Caco-2 (cell line): ENCODE measurements around the gene PROX1. TPM values are rescaled to one million over a fixed set of nuclear protein-coding genes. Genes with fewer than 3 reads are reported as not detected.

ENCODE experiments used
- BruUV-seq: library from RNA; stranded (reverse); fragments of 400-500 nt; replicated peaks from 2 replicates; lab custom pipeline; 2021; lab: Mats Ljungman, UMichigan
- CTCF ChIA-PET: fragments of 300-600 bp; sonication (Branson Sonifier 250); formaldehyde crosslinking; loops from one replicate; lab custom pipeline; 2022; ENCODE audit warnings: antibody characterized with exemption; lab: Charles Lee
- POLR2A ChIA-PET: fragments of 300-600 bp; sonication (Branson Sonifier 250); formaldehyde crosslinking; loops from one replicate; lab custom pipeline; 2022; ENCODE audit warnings: antibody characterized with exemption; lab: Charles Lee
- DNase-seq, 2 experiments: peaks; one replicate each; pipeline versions ENCODE4 v3.0.0 to v3.0.0-alpha.2; 2020 to 2022
- H3K27me3 ChIP-seq: replicated peaks from 2 replicates; pipeline ENCODE4 v1.6.0; 2011; ENCODE audit warnings: low read length; ENCODE audit not compliant: control insufficient read depth, insufficient read depth
- H3K36me3 ChIP-seq: 2 replicates; pipeline ENCODE4 v1.5.1; 2011; ENCODE audit warnings: low read length; ENCODE audit not compliant: control insufficient read depth, insufficient read depth
- H3K4me1 ChIP-seq: fragments of 250-450 bp; sonication (Bioruptor Pico); 2 replicates; pipeline ENCODE4 v1.5.1; 2020; ENCODE audit warnings: mild to moderate bottlenecking
- H3K4me3 ChIP-seq: 2 replicates; pipeline ENCODE4 v1.5.1; 2011; ENCODE audit warnings: low read depth, mild to moderate bottlenecking, control low read depth, low read length
- H3K9me3 ChIP-seq: fragments of 250-450 bp; sonication (Bioruptor Pico); 2 replicates; pipeline ENCODE4 v1.5.1; 2020; ENCODE audit warnings: mild to moderate bottlenecking, moderate library complexity
- H3K27ac Mint-ChIP-seq: one replicate; pipeline ENCODE4 v1.8.0; 2022; ENCODE audit warnings: mixed read lengths; ENCODE audit not compliant: unreplicated experiment
- H3K27me3 Mint-ChIP-seq: one replicate; pipeline ENCODE4 v1.8.0; 2022; ENCODE audit warnings: mixed read lengths; ENCODE audit not compliant: insufficient read depth, unreplicated experiment
- H3K36me3 Mint-ChIP-seq: one replicate; pipeline ENCODE4 v1.8.0; 2022; ENCODE audit warnings: mild to moderate bottlenecking, mixed read lengths; ENCODE audit not compliant: insufficient read depth, unreplicated experiment
- H3K4me1 Mint-ChIP-seq: one replicate; pipeline ENCODE4 v1.8.0; 2022; ENCODE audit warnings: low read depth, mixed read lengths; ENCODE audit not compliant: unreplicated experiment
- H3K4me3 Mint-ChIP-seq: one replicate; pipeline ENCODE4 v1.8.0; 2022; ENCODE audit warnings: mild to moderate bottlenecking, moderate library complexity, mixed read lengths; ENCODE audit not compliant: unreplicated experiment
- H3K9me3 Mint-ChIP-seq: one replicate; pipeline ENCODE4 v1.8.0; 2022; ENCODE audit warnings: mixed read lengths; ENCODE audit not compliant: unreplicated experiment
- CTCF ChIP-seq, 2 experiments: fragments of 200-600 bp in 1 of 2; IDR thresholded peaks; 1 replicate in 1 of 2; 2 replicates in 1 of 2; pipeline versions ENCODE4 v1.5.1 to v1.8.0; 2011 to 2022; ENCODE audit warnings: antibody characterized with exemption in 1 of 2, control low read depth in 1 of 2, inconsistent platforms in 1 of 2, low read depth in 1 of 2, low read length in 1 of 2, mild to moderate bottlenecking in 1 of 2, moderate library complexity in 1 of 2; ENCODE audit not compliant: insufficient read depth in 1 of 2, severe bottlenecking in 1 of 2, unreplicated experiment in 1 of 2
- intact Hi-C: fragments of 100-400 bp; cut with micrococcal nuclease; formaldehyde crosslinking; loops from one replicate; pipeline ENCODE4 v1.10.0; 2022; ENCODE audit not compliant: unreplicated experiment
- total RNA-seq: library from RNA; stranded (reverse); gene quantifications from 2 replicates; pipeline ENCODE4 v1.2.3, GENCODE V29; 2022

The PROX1 gene
- total RNA-seq, 1 experiment from 2014 or later: 17.6 TPM

DNA sequence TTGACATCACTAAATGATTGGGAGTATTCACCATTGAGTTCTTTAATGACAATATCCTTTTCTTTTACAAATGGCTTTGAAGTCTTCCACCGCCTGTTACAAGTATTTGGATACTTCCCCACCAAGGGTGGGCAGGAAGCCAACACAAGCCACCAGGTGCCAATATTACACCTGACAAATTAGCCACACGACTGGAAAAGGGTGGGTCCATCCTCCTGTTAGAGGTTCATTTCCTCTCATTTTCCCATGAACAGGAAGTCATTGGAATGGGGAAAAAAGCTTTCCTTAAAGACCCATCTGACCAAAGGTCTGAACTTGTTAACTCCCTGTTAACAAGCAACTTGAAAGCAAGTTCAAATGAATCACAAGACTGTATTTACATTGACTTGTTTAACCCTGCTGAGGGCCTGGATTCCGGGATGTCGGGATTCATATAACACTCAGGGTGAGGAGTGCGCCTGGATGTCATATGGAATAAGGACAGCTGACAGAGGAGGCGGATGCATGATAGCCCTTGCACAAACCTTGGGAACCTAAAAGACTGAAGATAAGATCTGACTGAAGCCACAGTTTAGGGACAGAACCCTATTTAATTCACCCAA, 40.5 kb upstream of the PROX1 start:
- H3K9me3 ChIP-seq: no peaks in the 10 kb centered on the region
- TF ChIP-seq CTCF (IDR thresholded peaks at IDR 0.05; ENCODE audit: insufficient read depth in 1 of 2, low read depth in 1 of 2, low read length in 1 of 2, severe bottlenecking in 1 of 2, unreplicated experiment in 1 of 2): no peak
- H3K4me3 Mint-ChIP-seq: no peak overlapping the region
- H3K4me1 Mint-ChIP-seq: no peaks in the 10 kb centered on the region
- ChIA-PET CTCF (no interaction called here), POLR2A (no interaction called here)
- H3K27ac Mint-ChIP-seq: no peak overlapping the region
- H3K27me3 Mint-ChIP-seq: no peaks in the 10 kb centered on the region
- H3K36me3 Mint-ChIP-seq: no peaks in the 10 kb centered on the region
- H3K4me3 ChIP-seq: no peak overlapping the region
- H3K9me3 Mint-ChIP-seq: no peaks in the 10 kb centered on the region
- BruUV-seq: no TSS peak
- DNase-seq: no peak
- H3K27me3 ChIP-seq: no peaks in the 10 kb centered on the region
- H3K36me3 ChIP-seq: no peaks in the 10 kb centered on the region
- intact Hi-C loops: no loop called here
- H3K4me1 ChIP-seq: no peaks in the 10 kb centered on the region; the same call in 1 of the 2 replicates

- Histone ChIP-seq H3K9me3 (no peaks in the 10 kb centered on the region), H3K36me3 (no peaks in the 10 kb centered on the region), H3K4me3 (no peak overlapping the region), H3K4me1 (peaks cover 25% of the 10 kb centered on the region), H3K27me3 (no peaks in the 10 kb centered on the region)
- H3K27me3 Mint-ChIP-seq: no peaks in the 10 kb centered on the region
- no peak for DNase-seq
- ChIA-PET CTCF (no interaction called here), POLR2A (no interaction called here)
- TF ChIP-seq CTCF (IDR thresholded peaks at IDR 0.05; ENCODE audit: insufficient read depth in 1 of 2, low read depth in 1 of 2, low read length in 1 of 2, severe bottlenecking in 1 of 2, unreplicated experiment in 1 of 2): no peak
- no peak overlapping the region for H3K4me3 Mint-ChIP-seq
- no peaks in the 10 kb centered on the region for H3K36me3 Mint-ChIP-seq
- H3K27ac Mint-ChIP-seq: no peak overlapping the region
- no TSS peak for BruUV-seq
- intact Hi-C loops: no loop called here
- no peaks in the 10 kb centered on the region for H3K9me3 Mint-ChIP-seq
- H3K4me1 Mint-ChIP-seq: peaks cover 14% of the 10 kb centered on the region
These were observed 35.9 kb upstream of the PROX1 start for GRCh38 chr1:213951876-213952275.

GRCh38 chr1:213953806-213954205, 34.0 kb upstream of the PROX1 start:
- no peaks in the 10 kb centered on the region for H3K9me3 ChIP-seq
- POLR2A ChIA-PET: no interaction called here
- no peaks in the 10 kb centered on the region for H3K36me3 Mint-ChIP-seq
- peaks cover 18% of the 10 kb centered on the region for H3K4me1 Mint-ChIP-seq
- DNase-seq: no peak
- TF ChIP-seq CTCF (IDR thresholded peaks at IDR 0.05; ENCODE audit: insufficient read depth in 1 of 2, low read depth in 1 of 2, low read length in 1 of 2, severe bottlenecking in 1 of 2, unreplicated experiment in 1 of 2): no peak
- no peaks in the 10 kb centered on the region for H3K27me3 Mint-ChIP-seq
- peak overlapping the region; percentile 4 for H3K27ac Mint-ChIP-seq
- H3K4me3 Mint-ChIP-seq: no peak overlapping the region
- CTCF ChIA-PET: no interaction called here
- no peaks in the 10 kb centered on the region for H3K27me3 ChIP-seq
- intact Hi-C loops: no loop called here
- no TSS peak for BruUV-seq
- no peaks in the 10 kb centered on the region for H3K9me3 Mint-ChIP-seq
- peaks cover 33% of the 10 kb centered on the region for H3K4me1 ChIP-seq
- no peak overlapping the region for H3K4me3 ChIP-seq
- H3K36me3 ChIP-seq: no peaks in the 10 kb centered on the region
